Endothelial cell of umbilical vein (primary cell): ENCODE measurements around the gene GNG3. TPM values are rescaled to one million over a fixed set of nuclear protein-coding genes. Genes with fewer than 3 reads are reported as not detected.

ENCODE experiments used
- BruUV-seq: library from RNA; stranded (reverse); fragments of 400-500 nt; replicated peaks from 2 replicates; lab custom pipeline; 2021; lab: Mats Ljungman, UMichigan
- CTCF ChIA-PET: fragments of 300-600, 350-600 bp; sonication (Branson Sonifier 250); formaldehyde crosslinking; loops from one replicate; lab custom pipeline; 2021; ENCODE audit warnings: antibody characterized with exemption, inconsistent platforms; lab: Charles Lee
- POLR2A ChIA-PET: fragments of 300-600, 350-600 bp; sonication (Branson Sonifier 250); formaldehyde crosslinking; loops from one replicate; lab custom pipeline; 2021; ENCODE audit warnings: antibody characterized with exemption, inconsistent platforms; lab: Charles Lee
- DNase-seq: peaks from one replicate; pipeline ENCODE4 v3.0.0-alpha.2; 2011; ENCODE audit warnings: low read depth, low spot score
- FAIRE-seq: peaks from 2 replicates; lab custom pipeline; 2011; peaks lifted over from hg19 to GRCh38; lab: Jason Lieb, UNC
- H2AFZ ChIP-seq: 2 replicates; pipeline ENCODE4 v1.6.0; 2012; ENCODE audit warnings: low read depth, low read length, control low read depth, inconsistent platforms
- H3K27ac ChIP-seq: 2 replicates; pipeline ENCODE4 v1.5.1; 2011; ENCODE audit warnings: low read depth, mild to moderate bottlenecking, control low read depth, low read length, moderate library complexity; ENCODE audit not compliant: insufficient read depth
- H3K27me3 ChIP-seq, 2 experiments: 2 replicates each; pipeline versions ENCODE4 v1.6.0 to v1.6.1; 2011; ENCODE audit warnings: low read length in 2 of 2, mixed read lengths in 1 of 2; ENCODE audit not compliant: control insufficient read depth in 2 of 2, insufficient read depth in 2 of 2
- H3K36me3 ChIP-seq, 2 experiments: 2 replicates in 1 of 2; 3 replicates in 1 of 2; pipeline ENCODE4 v1.5.1; 2011; ENCODE audit warnings: low read length in 2 of 2, mild to moderate bottlenecking in 1 of 2, moderate library complexity in 1 of 2; ENCODE audit not compliant: control insufficient read depth in 2 of 2, insufficient read depth in 2 of 2; ENCODE audit errors: extremely low read depth in 1 of 2
- H3K4me1 ChIP-seq: 3 replicates; pipeline ENCODE4 v1.5.1; 2011; ENCODE audit warnings: mild to moderate bottlenecking, low read length; ENCODE audit not compliant: control insufficient read depth, insufficient read depth; ENCODE audit errors: extremely low read depth
- H3K4me2 ChIP-seq: 2 replicates; pipeline ENCODE4 v1.6.1; 2011; ENCODE audit warnings: low read length, control low read depth, mixed read lengths; ENCODE audit not compliant: insufficient read depth
- H3K4me3 ChIP-seq, 3 experiments: fragments of 200-600 bp in 1 of 3; sonication (generic), shearing (Covaris generic) in 1 of 3; replicated peaks in 1 of 3; 2 replicates each; pipeline ENCODE4 v1.5.1; 2011 to 2016; ENCODE audit warnings: control low read depth in 3 of 3, low read length in 3 of 3, mild to moderate bottlenecking in 2 of 3, inconsistent platforms in 1 of 3, low read depth in 1 of 3, moderate library complexity in 1 of 3; ENCODE audit not compliant: insufficient read depth in 1 of 3
- H3K79me2 ChIP-seq: 2 replicates; pipeline ENCODE4 v1.6.0; 2012; ENCODE audit warnings: low read length, inconsistent platforms; ENCODE audit not compliant: control insufficient read depth, insufficient read depth
- H3K9ac ChIP-seq: replicated peaks from 2 replicates; pipeline ENCODE3; 2011; ENCODE audit warnings: low read length, control low read depth; ENCODE audit not compliant: insufficient read depth; ENCODE audit errors: extremely low read depth
- H3K9me1 ChIP-seq: replicated peaks from 3 replicates; pipeline ENCODE4 v1.6.0; 2011; ENCODE audit warnings: mild to moderate bottlenecking, low read length; ENCODE audit not compliant: control insufficient read depth, insufficient read depth; ENCODE audit errors: extremely low read depth
- H3K9me3 ChIP-seq: replicated peaks from 2 replicates; pipeline ENCODE4 v1.5.1; 2012; ENCODE audit warnings: low read length, inconsistent platforms; ENCODE audit not compliant: control insufficient read depth, insufficient read depth
- H4K20me1 ChIP-seq: replicated peaks from 2 replicates; pipeline ENCODE3; 2011; ENCODE audit warnings: mild to moderate bottlenecking, low read length; ENCODE audit not compliant: control insufficient read depth, insufficient read depth; ENCODE audit errors: extremely low read depth
- EZH2 ChIP-seq: IDR thresholded peaks from 2 replicates; pipeline ENCODE4 v1.6.1; 2012; ENCODE audit warnings: borderline replicate concordance, low read depth, mild to moderate bottlenecking, moderate library complexity, low read length, inconsistent platforms; ENCODE audit not compliant: severe bottlenecking
- FOS ChIP-seq: IDR thresholded peaks from 2 replicates; pipeline ENCODE4 v1.6.1; 2011; ENCODE audit warnings: mild to moderate bottlenecking, low read length, moderate library complexity, borderline replicate concordance; ENCODE audit not compliant: insufficient read depth
- GATA2 ChIP-seq: IDR thresholded peaks from 2 replicates; pipeline ENCODE4 v1.7.0; 2011; ENCODE audit warnings: low read depth, mild to moderate bottlenecking, moderate library complexity, mixed read lengths, low read length; ENCODE audit not compliant: insufficient read length, insufficient read depth
- JUN ChIP-seq: IDR thresholded peaks from 2 replicates; pipeline ENCODE4 v1.6.1; 2011; ENCODE audit warnings: borderline replicate concordance, low read depth; ENCODE audit not compliant: insufficient read length, insufficient read depth
- MYC ChIP-seq: IDR thresholded peaks from one replicate; pipeline ENCODE4 v1.6.1; 2011; ENCODE audit warnings: mild to moderate bottlenecking, low read depth, low read length
- POLR2A ChIP-seq: IDR thresholded peaks from 2 replicates; pipeline ENCODE4 v1.6.1; 2012; ENCODE audit warnings: low read depth, mild to moderate bottlenecking, control low read depth, low read length
- POLR2AphosphoS5 ChIP-seq: IDR thresholded peaks from 2 replicates; pipeline ENCODE4 v1.6.1; 2012; ENCODE audit warnings: low read depth, mild to moderate bottlenecking, control low read depth, low read length, moderate library complexity; ENCODE audit not compliant: insufficient read depth
- dilution Hi-C: fragments of 300-500 bp; cut with MboI; formaldehyde crosslinking; loops from one replicate; pipeline ENCODE4 v1.15.0; 2019; ENCODE audit warnings: low sequenced_read_pairs; ENCODE audit not compliant: extremely low pct_ligation_motif_present
- intact Hi-C: fragments of 100-400 bp; cut with micrococcal nuclease; formaldehyde crosslinking; loops from one replicate; pipeline ENCODE4 v1.10.0; 2022
- polyA plus RNA-seq, 4 experiments: library from polyadenylated mRNA; depleted of rRNA in 3 of 4; stranded (reverse) in 3 of 4; unstranded in 1 of 4; fragments of >200 nt; gene quantifications; 2 replicates each; pipeline versions ENCODE4 v1.2.1 to v1.2.3, GENCODE V29; 2011 to 2012; ENCODE audit warnings: missing spikeins in 1 of 4
- total RNA-seq: library from RNA; stranded (reverse); gene quantifications from 2 replicates; pipeline ENCODE4 v1.2.3, GENCODE V29; 2021
- TF ChIP-seq, protein P1 (sequence below), 2 donors: IDR thresholded peaks; 1 replicate in 1 of 2; 2 replicates in 1 of 2; pipeline ENCODE4 v1.5.1; 2011; ENCODE audit warnings: low read length in 2 of 2, mild to moderate bottlenecking in 2 of 2, moderate library complexity in 2 of 2, control low read depth in 1 of 2, inconsistent platforms in 1 of 2, low read depth in 1 of 2; ENCODE audit not compliant: insufficient read depth in 1 of 2; ENCODE audit errors: extremely low read depth in 1 of 2
- TF ChIP-seq, protein P2 (sequence below): IDR thresholded peaks from 2 replicates; pipeline ENCODE4 v1.6.1; 2011; ENCODE audit not compliant: insufficient read depth, insufficient read length

Gene GNG3
- total and polyA plus RNA-seq, 2 donors (not counting 3 experiments of a cell fraction or from before 2014, with no cell fraction given), result not detected

DNA sequence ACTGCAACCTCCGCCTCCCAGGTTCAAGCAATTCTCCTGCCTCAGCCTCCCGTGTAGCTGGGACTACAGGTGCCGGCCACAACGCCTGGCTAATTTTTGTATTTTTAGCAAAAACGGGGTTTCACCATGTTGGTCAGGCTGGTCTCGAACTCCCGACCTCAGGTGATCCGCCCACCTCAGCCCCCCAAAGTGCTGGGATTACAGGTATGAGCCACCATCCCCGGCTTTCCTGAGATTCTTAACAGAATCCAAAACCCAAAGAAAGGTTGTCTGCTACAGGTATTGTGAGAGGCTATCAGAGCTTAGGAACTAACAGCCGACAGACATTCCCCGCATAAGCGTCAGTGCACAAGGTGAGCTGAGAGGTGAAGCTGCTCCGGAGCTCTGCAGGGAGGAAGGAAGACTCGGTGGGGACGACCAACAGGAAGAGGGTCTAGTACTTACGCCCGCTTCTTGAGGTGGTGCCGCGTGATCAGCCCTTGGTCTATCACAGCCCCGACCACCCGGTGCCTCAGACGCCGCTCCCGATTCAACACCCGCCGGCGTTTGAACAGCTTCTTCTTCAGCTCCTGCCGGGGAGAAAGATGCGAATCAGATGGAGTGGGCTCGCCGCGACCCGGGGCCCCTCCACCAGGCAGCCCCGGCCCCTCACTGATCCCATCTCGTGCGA, 42.9 kb upstream of the GNG3 start:
- H3K9ac ChIP-seq, result peak overlapping the region; percentile 69
- H3K4me1 ChIP-seq, result peaks cover 16% of the 10 kb centered on the region
- H3K79me2 ChIP-seq, result peaks cover 31% of the 10 kb centered on the region
- peaks cover 0 to 2% of the 10 kb centered on the region in 2 experiments for H3K36me3 ChIP-seq
- H3K4me3 ChIP-seq, result peak overlapping the region; percentile 42 to 83 (median 59)
- H3K27me3 ChIP-seq, result no peaks in the 10 kb centered on the region
- no peak for TF ChIP-seq POLR2A
- no peak for TF ChIP-seq MYC
- dilution Hi-C loops (no loop called here), intact Hi-C loops (loop anchor here (1.0 to 5.0 kb wide), 4 partner anchors 11 to 52 kb away; partner anchors contain the start of genes BSCL2, EML3, GNG3 and INTS5)
- no peaks in the 10 kb centered on the region for H3K9me1 ChIP-seq
- no peaks in the 10 kb centered on the region for H3K9me3 ChIP-seq
- ChIA-PET POLR2A (interaction anchor here (0.6 to 2.2 kb wide), 38 partner anchors 10 to 326 kb away, joined by 3 to 71 read pairs (median 6); partner anchors contain the start of genes AHNAK, B3GAT3, EEF1G and EML3), CTCF (interaction anchor here (0.9 to 2.5 kb wide), 15 partner anchors 9 to 270 kb away, joined by 3 to 15 read pairs (median 7); partner anchors contain the start of genes B3GAT3, BSCL2, GNG3 and INTS5)
- peak overlapping the region; percentile 4 for H2AFZ ChIP-seq
- no peaks in the 10 kb centered on the region for H4K20me1 ChIP-seq
- no peak for DNase-seq
- H3K27ac ChIP-seq, result peak overlapping the region; percentile 6
- FAIRE-seq, result peak; percentile 53
- peak overlapping the region; percentile 39 for H3K4me2 ChIP-seq
- BruUV-seq, result TSS peak; percentile 53

GRCh38 chr11:62665075-62665598, 42.3 kb upstream of the GNG3 start, which contains the start of the genes C11orf98 and CSKMT:
TSS of gene C11orf98 (minus strand) at chr11:62665210. CDS start at chr11:62665169, 41 bp downstream.
TSS of gene CSKMT (plus strand) at chr11:62665312. CDS start at chr11:62665880, 568 bp downstream.
- Histone ChIP-seq H4K20me1 (no peaks in the 10 kb centered on the region), H3K4me1 (peaks cover 16% of the 10 kb centered on the region), H3K79me2 (peaks cover 33% of the 10 kb centered on the region), H3K4me2 (peak within 1 kb of the TSS; percentile 83), H3K4me3 (peak within 1 kb of the TSS; percentile 42 to 83 (median 59)), H3K27ac (peak within 1 kb of the TSS; percentile 44), H3K9me3 (no peaks in the 10 kb centered on the region), H3K36me3 (peaks cover 0 to 2% of the 10 kb centered on the region in 2 experiments), H3K27me3 (no peaks in the 10 kb centered on the region), H3K9me1 (no peaks in the 10 kb centered on the region), H2AFZ (peak within 1 kb of the TSS; percentile 4), H3K9ac (peak within 1 kb of the TSS; percentile 69)
- FAIRE-seq (peak; percentile 93), DNase-seq (peak; percentile 95)
- TF ChIP-seq, protein P1, sequence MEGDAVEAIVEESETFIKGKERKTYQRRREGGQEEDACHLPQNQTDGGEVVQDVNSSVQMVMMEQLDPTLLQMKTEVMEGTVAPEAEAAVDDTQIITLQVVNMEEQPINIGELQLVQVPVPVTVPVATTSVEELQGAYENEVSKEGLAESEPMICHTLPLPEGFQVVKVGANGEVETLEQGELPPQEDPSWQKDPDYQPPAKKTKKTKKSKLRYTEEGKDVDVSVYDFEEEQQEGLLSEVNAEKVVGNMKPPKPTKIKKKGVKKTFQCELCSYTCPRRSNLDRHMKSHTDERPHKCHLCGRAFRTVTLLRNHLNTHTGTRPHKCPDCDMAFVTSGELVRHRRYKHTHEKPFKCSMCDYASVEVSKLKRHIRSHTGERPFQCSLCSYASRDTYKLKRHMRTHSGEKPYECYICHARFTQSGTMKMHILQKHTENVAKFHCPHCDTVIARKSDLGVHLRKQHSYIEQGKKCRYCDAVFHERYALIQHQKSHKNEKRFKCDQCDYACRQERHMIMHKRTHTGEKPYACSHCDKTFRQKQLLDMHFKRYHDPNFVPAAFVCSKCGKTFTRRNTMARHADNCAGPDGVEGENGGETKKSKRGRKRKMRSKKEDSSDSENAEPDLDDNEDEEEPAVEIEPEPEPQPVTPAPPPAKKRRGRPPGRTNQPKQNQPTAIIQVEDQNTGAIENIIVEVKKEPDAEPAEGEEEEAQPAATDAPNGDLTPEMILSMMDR (IDR thresholded peaks at IDR 0.05; ENCODE audit: extremely low read depth in 1 of 2, insufficient read depth in 1 of 2, low read depth in 1 of 2, low read length in 2 of 2), result no peak
- TF ChIP-seq FOS (no peak), POLR2AphosphoS5 (peak; percentile 100), EZH2 (no peak), JUN (no peak), GATA2 (no peak), POLR2A (peak; percentile 100), MYC (no peak)
- TF ChIP-seq, protein P2, sequence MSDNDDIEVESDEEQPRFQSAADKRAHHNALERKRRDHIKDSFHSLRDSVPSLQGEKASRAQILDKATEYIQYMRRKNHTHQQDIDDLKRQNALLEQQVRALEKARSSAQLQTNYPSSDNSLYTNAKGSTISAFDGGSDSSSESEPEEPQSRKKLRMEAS, result no peak
- ChIA-PET CTCF (interaction anchor here (0.9 to 2.5 kb wide), 16 partner anchors 10 to 271 kb away, joined by 3 to 15 read pairs (median 6); partner anchors contain the start of genes B3GAT3, BSCL2, GNG3 and INTS5), POLR2A (interaction anchor here (0.6 to 2.2 kb wide), 38 partner anchors 10 to 327 kb away, joined by 3 to 71 read pairs (median 6); partner anchors contain the start of genes AHNAK, B3GAT3, EEF1G and EML3)
- dilution Hi-C loops, result no loop called here
- intact Hi-C loops, result loop anchor here (1.0 to 5.0 kb wide), 4 partner anchors 12 to 53 kb away; partner anchors contain the start of genes BSCL2, EML3, GNG3 and INTS5
- TSS peak; percentile 88 for BruUV-seq
